GM23248 (cell line): Measurements from ENCODE around the gene KIN.

ENCODE experiments used
- EZH2 ChIP-seq: fragments of 200-600 bp; sonication (generic); IDR thresholded peaks from 2 replicates; pipeline ENCODE4 v1.6.1; 2018; ENCODE audit warnings: antibody characterized with exemption, mild to moderate bottlenecking; ENCODE audit not compliant: insufficient read depth, poor library complexity, severe bottlenecking
- EZH2phosphoT487 ChIP-seq: fragments of 200-600 bp; sonication (generic); IDR thresholded peaks from 2 replicates; pipeline ENCODE4 v1.6.1; 2018; ENCODE audit warnings: antibody characterized with exemption, moderate library complexity, mild to moderate bottlenecking, low read depth; ENCODE audit not compliant: insufficient read depth

GRCh38 chr10:7766241-7766640 is 21.6 kb downstream of the KIN start:
- TF ChIP-seq EZH2 (no peak), EZH2phosphoT487 (no peak)
